ENCODE data around the gene TXNL1.

The TXNL1 gene

GRCh38 chr18:56635007-56635406 lies 3.4 kb downstream of the TXNL1 start:
- no peak for ATAC-seq (ENCODE audit: low read depth)
- Histone ChIP-seq H3K9me3 (ENCODE audit: severe bottlenecking) (no peaks in the 10 kb centered on the region), H3K4me1 (ENCODE audit: insufficient read depth, poor library complexity, severe bottlenecking) (no peaks in the 10 kb centered on the region), H3K27me3 (ENCODE audit: insufficient read depth, poor library complexity, severe bottlenecking) (no peaks in the 10 kb centered on the region), H3K36me3 (ENCODE audit: low read depth) (peaks cover 26% of the 10 kb centered on the region), H3K27ac (ENCODE audit: poor library complexity, severe bottlenecking) (no peak overlapping the region), H3K4me3 (ENCODE audit: severe bottlenecking) (no peak overlapping the region)
- TF ChIP-seq CTCF (IDR thresholded peaks at IDR 0.05; ENCODE audit: poor library complexity, severe bottlenecking): no peak
- no peak for DNase-seq (ENCODE audit: low spot score)

DNA sequence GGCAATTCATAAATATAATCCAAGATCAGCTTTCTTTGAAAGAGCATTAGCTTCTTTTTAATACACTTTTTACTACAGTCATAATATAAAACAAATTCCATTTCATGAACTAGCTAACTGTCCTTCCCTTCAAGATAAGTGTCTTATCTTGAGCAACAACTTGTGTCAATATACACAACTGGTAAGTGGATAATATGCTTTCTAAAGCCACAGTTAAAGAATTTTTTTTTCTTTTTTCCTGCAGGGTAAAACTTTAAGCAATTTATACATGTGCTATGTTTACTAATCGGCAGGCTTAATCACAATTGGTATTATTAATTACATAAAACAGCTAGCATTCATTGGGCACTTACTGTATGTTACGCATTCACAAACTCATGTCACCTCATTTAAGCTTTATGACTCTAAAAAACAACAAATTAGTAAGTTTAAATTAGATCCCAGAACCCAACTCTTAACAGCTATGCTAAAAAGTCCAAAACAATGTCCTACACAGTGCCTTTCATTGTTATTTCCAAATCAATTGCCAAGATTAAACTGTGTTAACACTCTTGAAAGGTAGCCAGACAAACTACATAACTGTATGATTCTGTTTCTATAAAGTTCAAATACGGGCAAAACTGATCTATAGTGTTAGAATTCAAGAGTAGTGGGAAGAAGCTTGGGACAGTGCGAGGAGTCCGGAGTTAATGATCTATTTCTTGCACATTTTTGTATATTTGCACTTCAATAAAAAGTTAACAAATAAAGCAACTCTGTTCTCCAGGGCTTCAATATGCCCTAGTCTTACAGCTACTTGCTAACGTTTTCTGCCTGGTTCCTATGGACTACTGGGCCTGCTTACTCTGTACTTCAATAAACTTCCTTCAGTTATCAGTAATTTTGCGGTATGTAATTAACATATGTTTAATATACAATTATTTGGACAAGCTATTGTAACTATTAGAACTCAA lies 6.0 kb downstream of the TXNL1 start:
- Histone ChIP-seq H3K36me3 (ENCODE audit: low read depth) (peaks cover 26% of the 10 kb centered on the region), H3K4me3 (ENCODE audit: severe bottlenecking) (no peak overlapping the region), H3K4me1 (ENCODE audit: insufficient read depth, poor library complexity, severe bottlenecking) (no peaks in the 10 kb centered on the region), H3K27ac (ENCODE audit: poor library complexity, severe bottlenecking) (no peak overlapping the region), H3K9me3 (ENCODE audit: severe bottlenecking) (no peaks in the 10 kb centered on the region), H3K27me3 (ENCODE audit: insufficient read depth, poor library complexity, severe bottlenecking) (no peaks in the 10 kb centered on the region)
- no peak for ATAC-seq (ENCODE audit: low read depth)
- no peak for TF ChIP-seq CTCF (IDR thresholded peaks at IDR 0.05; ENCODE audit: poor library complexity, severe bottlenecking)
- DNase-seq (ENCODE audit: low spot score): no peak

- ATAC-seq (ENCODE audit: low read depth) (no peak), DNase-seq (ENCODE audit: low spot score) (no peak)
- Histone ChIP-seq H3K9me3 (ENCODE audit: severe bottlenecking) (no peaks in the 10 kb centered on the region), H3K27ac (ENCODE audit: poor library complexity, severe bottlenecking) (no peak overlapping the region), H3K27me3 (ENCODE audit: insufficient read depth, poor library complexity, severe bottlenecking) (no peaks in the 10 kb centered on the region), H3K4me1 (ENCODE audit: insufficient read depth, poor library complexity, severe bottlenecking) (no peaks in the 10 kb centered on the region), H3K4me3 (ENCODE audit: severe bottlenecking) (no peak overlapping the region), H3K36me3 (ENCODE audit: low read depth) (peaks cover 30% of the 10 kb centered on the region)
- no peak for TF ChIP-seq CTCF (IDR thresholded peaks at IDR 0.05; ENCODE audit: poor library complexity, severe bottlenecking)
Measured at GRCh38 chr18:56627991-56628390, 10.4 kb downstream of the TXNL1 start.

DNA sequence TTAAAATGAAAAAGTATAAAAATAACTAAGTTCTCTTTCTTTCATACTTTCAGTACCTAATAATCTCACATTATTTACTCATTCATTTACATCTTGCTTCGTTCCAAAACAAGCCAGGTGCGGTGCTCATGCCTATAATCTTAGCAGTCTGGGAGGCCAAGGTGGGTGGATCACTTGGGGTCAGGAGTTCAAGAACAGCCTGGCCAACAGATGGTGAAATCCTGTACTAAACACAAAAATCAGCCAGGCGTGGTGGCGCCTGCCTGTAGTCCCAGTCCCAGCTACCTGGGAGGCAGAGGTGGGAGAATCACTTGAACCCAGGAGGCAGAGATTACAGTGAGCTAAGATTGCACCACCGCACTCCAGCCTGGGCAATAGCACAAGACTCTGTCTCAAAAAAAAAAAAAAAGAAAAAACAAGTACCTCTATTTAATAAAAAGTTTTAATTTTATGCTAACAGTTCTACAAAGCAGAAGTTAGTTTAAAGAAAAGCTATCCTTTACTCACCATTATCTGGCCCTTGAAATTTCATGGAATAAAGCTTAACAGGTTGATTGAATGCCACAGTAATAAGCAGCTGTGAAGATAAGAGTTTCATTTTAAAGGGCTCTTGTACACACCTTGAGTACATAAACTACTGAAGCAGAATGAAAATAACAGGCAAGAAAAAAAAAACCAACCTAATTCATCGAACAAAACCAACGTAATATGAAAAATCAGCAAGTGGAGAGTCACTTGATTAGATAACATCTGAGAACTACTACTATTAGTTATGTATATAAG lies 22.5 kb downstream of the TXNL1 start:
- H3K9me3 ChIP-seq (ENCODE audit: severe bottlenecking): no peaks in the 10 kb centered on the region
- H3K4me3 ChIP-seq (ENCODE audit: severe bottlenecking): no peak overlapping the region
- peaks cover 70% of the 10 kb centered on the region for H3K36me3 ChIP-seq (ENCODE audit: low read depth)
- H3K4me1 ChIP-seq (ENCODE audit: insufficient read depth, poor library complexity, severe bottlenecking): no peaks in the 10 kb centered on the region
- no peak for TF ChIP-seq CTCF (IDR thresholded peaks at IDR 0.05; ENCODE audit: poor library complexity, severe bottlenecking)
- DNase-seq (ENCODE audit: low spot score) (no peak), ATAC-seq (ENCODE audit: low read depth) (no peak)
- no peaks in the 10 kb centered on the region for H3K27me3 ChIP-seq (ENCODE audit: insufficient read depth, poor library complexity, severe bottlenecking)
- no peak overlapping the region for H3K27ac ChIP-seq (ENCODE audit: poor library complexity, severe bottlenecking)

Data from RWPE2 (cell line).